Right forelimb (tissue), 1 donor: ENCODE data around the gene NOX4.
"Not testable (repeated sequence)": the region's sequence is repeated elsewhere in the genome, so short reads cannot be mapped to it uniquely, and the experiment has no call there.

Experiments used
- DNase-seq: peaks from one replicate; pipeline ENCODE4 v3.0.0-alpha.2; 2018

Gene NOX4

DNA sequence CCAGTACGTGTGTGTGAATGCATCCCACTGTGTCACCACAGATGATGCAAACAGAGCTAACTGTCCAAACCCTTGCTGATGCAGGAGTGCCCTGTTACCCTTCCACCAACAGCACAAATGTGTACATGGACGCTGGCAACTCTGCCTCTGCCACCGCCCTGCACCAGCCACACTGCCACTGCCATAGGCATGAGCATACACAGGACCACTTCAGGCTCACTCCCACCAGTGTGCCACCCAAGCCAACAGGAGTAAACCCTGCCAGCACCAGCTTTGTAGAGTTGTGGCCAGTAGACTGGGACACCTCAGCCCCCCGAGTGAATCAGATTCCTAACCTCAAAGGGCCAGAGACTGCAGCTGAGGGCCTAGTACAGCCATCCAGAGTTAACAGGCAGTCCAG lies 34.0 kb downstream of the NOX4 start:
- DNase-seq = no peak

DNA sequence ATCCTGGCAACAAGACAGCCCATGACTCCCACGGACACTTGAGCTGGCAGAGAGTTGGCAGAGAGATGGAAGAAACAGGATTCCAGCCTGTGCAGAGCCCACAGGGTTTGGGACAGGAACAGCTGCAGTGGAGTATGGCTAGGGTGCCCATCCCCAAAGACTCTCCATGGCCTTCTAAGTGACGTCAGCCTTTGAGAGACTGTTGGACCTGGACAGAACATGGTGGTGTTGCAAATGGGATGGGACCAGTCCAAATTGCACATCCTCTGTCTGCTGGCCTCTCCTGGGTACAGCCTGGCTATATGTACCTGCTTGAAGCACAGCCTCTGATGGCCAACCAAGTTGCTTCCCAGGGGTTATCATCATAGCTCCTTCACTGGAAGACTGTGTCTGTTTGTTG lies 34.5 kb downstream of the NOX4 start:
- DNase-seq = no peak

GRCh38 chr11:89452780-89453179 lies 38.4 kb downstream of the NOX4 start:
- DNase-seq = no peak

GRCh38 chr11:89447845-89448244 lies 43.3 kb downstream of the NOX4 start:
- no peak for DNase-seq

- no peak for DNase-seq
These were observed 47.5 kb downstream of the NOX4 start for GRCh38 chr11:89443361-89444322.

GRCh38 chr11:89442801-89443200 lies 48.4 kb downstream of the NOX4 start:
- no peak for DNase-seq

DNA sequence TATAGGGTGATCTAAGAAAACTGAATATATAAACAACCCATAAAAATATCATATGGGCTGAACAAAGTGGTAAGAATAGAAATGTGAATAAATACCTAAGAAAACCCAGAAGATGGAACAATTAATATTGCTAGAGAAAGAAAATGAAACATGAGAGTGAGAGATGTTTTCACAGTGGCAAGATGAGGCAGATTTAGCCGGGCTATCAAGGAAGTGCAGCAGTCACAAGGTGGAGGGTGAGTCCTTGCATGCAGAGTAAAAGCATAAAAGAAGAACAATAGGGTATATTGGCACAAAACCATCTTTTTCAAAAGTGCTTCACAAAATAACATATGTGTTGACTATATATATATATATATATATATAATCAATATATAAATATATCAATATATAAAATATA lies 49.6 kb downstream of the NOX4 start:
- no peak for DNase-seq

GRCh38 chr11:89437317-89437716 lies 53.9 kb downstream of the NOX4 start:
- no peak for DNase-seq

DNA sequence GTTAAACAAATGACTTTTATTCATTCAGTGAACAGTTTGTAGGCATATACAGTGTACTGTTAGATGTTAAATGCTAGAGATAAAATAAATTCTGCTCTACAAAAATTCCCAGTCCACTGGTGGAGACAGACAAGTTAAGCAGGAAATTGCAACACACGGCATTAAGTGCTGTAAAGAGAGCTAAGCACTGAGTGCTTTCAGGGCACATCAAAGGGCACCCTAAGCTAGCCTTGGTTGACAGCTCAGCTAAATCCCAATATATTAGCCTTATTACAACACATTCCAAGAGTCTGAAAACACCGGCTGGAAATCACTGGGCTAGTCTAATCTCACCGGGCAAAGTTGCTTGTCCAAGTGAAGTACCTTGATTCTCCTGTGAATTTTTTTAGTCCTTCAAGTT lies 55.1 kb downstream of the NOX4 start:
- DNase-seq = no peak

- DNase-seq = no peak
These were observed 57.9 kb downstream of the NOX4 start for GRCh38 chr11:89433278-89433677.

DNA sequence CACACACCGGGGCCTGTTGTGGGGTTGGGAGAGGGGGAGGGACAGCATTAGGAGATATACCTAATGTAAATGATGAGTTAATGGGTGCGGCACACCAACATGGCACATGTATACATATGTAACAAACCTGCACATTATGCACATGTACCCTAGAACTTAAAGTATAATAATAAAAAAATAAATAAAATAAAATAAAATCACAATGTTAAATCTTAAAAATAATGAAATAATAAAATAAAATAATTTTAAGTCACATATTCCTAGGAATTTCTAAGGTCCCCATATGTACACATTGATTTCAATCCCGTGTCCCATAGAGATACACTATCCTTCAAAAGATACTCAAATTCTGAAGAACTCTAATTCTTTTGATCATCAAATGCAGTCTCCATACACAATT lies 59.0 kb downstream of the NOX4 start:
- DNase-seq = not testable (repeated sequence)

DNA sequence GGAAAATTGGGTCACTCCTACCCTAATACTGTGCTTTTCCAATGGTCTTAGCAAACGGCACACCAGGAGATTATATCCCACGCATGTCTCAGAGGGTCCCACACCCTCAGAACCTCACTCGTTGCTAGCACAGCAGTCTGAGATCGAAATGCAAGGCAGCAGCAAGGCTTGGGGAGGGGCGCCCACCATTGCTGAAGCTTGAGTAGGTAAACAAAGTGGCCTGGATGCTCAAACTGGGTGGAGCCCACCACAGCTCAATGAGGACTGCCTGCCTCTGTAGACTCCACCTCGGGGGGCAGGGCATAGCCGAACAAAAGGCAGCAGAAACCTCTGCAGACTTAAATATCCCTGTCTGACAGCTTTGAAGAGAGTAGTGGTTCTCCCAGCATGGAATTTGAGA lies 64.7 kb downstream of the NOX4 start:
- DNase-seq = not testable (repeated sequence)

- no peak for DNase-seq
These were observed 69.5 kb downstream of the NOX4 start for GRCh38 chr11:89421718-89422117.

DNA sequence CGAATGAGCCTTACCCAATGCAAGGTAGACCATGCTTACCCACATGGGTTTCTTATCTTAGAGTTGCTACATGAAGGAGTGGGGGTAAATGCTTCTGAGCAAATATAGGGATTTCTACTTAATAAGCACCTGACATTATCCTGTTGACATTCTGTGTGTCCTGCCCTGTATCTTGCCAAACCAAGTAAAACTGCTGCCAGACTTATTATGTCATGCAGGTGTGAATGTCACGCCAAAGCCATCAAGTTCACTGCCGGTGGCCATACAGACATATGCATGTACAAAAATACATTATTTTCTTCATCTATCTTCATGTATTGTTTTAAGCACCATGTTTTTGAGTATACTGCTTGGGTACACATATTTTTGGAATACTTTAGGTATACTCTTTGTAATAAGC lies 70.2 kb downstream of the NOX4 start:
- DNase-seq = no peak

DNA sequence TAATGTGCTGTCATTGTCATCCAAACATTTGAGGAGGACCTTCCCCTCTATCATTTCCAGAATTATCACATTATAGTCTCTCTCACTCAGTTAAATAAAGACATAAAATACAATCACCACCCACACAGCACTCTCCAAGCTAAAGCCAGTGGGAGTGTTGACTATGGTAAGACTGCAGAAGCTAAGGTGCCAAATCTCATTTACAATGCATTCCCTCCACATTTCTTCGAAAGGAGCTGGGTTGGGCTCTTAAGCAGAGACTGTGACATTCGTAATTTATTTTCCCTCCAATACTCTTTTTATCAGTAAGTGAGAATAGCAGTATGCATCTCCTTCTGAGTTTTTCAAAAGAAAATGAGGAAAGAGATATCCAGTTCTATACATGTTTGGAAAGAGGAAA lies 74.2 kb downstream of the NOX4 start:
- DNase-seq = no peak

- DNase-seq = not testable (repeated sequence)
These were observed 80.1 kb downstream of the NOX4 start for GRCh38 chr11:89411112-89411511.

- not testable (repeated sequence) for DNase-seq
These were observed 80.5 kb downstream of the NOX4 start for GRCh38 chr11:89410666-89411065.

- not testable (repeated sequence) for DNase-seq
These were observed 82.7 kb downstream of the NOX4 start for GRCh38 chr11:89408441-89408840.

DNA sequence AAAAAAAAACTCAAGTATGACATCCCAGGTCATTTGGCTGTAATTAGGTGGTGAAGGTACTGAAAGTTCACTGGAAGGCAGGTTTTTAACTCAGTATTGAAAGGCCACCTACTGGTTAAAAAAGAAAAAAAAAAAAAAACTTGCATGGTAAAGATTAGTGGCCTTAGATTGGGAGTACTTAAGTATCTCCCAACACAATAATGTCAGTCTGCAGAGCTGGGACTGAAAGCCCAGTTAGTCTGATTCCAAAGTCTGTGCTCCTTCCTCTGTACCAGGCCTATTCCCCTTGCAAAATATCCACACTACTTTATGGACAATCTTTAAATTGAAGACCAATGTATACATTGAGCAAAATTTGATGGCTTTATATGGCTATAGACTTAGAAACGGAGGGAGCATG lies 85.5 kb downstream of the NOX4 start:
- no peak for DNase-seq

DNA sequence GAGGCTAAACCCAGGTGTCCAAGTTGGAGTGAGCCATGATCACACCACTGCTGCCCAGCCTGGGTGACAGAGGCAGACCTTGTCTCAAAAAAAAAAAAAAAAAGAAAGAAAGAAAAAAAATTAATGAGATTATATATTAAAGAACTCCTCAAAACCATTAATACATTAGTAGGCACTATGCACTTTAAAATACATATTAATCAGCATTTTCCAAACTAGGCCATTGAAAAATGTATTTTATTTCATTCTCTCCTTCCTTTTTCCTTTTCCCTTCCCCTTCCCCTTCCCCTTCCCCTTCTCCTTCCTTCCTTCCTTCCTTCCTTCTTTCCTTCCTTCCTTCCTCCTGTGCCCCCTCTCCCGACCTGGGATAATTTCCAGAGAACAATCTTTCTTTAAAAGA lies 99.5 kb downstream of the NOX4 start:
- DNase-seq = not testable (repeated sequence)

GRCh38 chr11:89387501-89387900 lies 103.7 kb downstream of the NOX4 start:
- DNase-seq = not testable (repeated sequence)

- DNase-seq = not testable (repeated sequence)
These were observed 108.2 kb downstream of the NOX4 start for GRCh38 chr11:89382986-89383385.

GRCh38 chr11:89381094-89381493 lies 110.1 kb downstream of the NOX4 start:
- DNase-seq = no peak

DNA sequence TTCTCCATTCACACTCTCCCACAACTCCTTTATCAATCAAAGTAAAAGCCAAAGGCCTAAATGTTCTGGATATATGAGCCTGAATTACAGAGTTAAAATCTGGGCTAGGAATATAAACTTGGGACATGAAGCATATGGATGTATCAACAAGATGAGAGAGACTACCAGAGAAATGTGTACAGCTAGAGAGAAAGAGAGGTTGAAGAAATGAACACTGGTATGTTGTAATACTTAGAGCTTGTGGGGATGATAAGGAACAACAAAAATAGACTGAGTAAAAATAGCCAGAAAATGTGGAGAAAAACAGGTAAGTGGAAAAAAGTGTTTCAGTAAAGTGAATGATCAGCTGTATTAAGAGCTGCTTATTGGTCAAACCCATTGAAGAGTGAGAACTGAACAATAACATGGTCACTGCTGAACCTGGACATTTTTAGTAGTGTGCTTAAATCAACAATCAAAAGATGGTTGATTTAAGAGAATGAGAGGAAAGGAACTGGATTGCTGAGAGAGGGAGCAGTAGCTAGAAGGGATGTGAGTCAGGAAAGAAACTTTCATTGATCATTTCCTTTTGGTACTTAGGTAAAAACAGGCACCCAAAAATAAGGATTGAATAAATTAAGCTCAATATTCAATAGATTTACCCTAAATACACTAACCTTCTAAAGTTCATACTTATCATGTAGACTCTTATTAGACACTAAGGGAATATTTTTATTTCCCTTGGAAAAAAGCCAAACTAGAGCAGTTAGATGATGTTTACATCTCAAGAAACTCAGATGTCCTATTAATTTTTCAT lies 111.0 kb downstream of the NOX4 start:
- not testable (repeated sequence) for DNase-seq
